HG02623 (cell line): ENCODE results near the gene PLXNA2.

ENCODE experiments used
- ATAC-seq: cut with Tn5 transposase; IDR thresholded peaks from one replicate; pipeline ENCODE4 v1.9.1; 2021; ENCODE audit warnings: moderate library complexity; ENCODE audit not compliant: unreplicated experiment

Gene PLXNA2

GRCh38 chr1:208101661-208102431 lies 142.3 kb downstream of the PLXNA2 start:
- ATAC-seq: no peak

DNA sequence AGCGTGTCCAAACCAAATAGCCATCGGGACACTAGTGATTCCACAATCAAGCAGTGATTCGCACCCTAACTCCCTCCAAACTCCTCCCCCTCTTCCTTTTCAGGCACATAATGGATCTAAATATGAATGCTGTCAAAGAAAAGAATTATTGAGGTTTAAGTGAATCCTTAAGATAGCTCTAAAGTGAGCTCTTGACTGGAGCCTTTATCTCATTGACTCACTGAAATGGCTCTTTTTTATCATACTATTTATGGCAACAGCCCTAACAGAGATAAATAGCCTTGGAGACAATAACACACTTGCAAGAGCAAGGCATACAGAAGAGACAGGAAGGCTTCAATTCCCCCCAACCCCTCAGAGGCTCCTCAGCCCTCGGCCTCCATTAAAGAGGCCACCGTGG lies 143.3 kb downstream of the PLXNA2 start:
- no peak for ATAC-seq

DNA sequence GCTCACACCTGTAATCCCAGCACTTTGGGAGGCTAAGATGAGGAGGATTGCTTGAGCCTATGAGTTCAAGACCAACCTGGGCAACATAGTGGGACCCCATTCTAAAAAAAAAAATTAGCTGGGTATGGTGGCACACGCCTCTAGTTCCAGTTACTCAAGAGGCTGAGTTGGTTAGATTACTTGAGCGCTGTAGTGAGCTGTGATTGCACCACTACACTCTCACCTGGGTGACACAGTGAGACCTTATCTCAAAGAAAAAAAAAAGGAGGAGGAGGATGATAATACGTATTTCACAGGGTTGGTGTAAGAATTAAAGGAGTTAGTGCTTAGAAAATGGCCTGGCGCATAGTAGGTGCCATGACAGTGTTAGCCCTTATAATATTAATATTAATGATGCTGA lies 144.1 kb downstream of the PLXNA2 start:
- no peak for ATAC-seq

DNA sequence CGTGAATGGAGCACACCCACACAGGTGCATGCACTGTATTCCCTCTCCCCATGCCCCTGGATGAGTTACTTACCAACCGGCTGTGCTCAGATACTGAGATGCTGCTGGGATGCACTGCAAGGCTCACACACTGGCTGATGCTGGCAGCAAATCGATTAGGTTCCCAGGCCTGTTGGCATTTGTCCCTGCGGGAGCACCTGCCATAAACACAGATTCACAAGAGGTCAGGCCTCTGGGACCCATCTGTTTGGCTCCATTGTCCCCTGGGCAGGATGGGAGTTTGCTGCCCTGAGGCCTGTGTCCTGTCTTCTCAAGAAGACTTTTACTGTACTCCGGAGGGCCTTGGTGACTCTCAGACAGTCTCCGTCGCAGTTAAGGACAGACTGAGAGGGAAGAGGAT lies 145.4 kb downstream of the PLXNA2 start:
- no peak for ATAC-seq

DNA sequence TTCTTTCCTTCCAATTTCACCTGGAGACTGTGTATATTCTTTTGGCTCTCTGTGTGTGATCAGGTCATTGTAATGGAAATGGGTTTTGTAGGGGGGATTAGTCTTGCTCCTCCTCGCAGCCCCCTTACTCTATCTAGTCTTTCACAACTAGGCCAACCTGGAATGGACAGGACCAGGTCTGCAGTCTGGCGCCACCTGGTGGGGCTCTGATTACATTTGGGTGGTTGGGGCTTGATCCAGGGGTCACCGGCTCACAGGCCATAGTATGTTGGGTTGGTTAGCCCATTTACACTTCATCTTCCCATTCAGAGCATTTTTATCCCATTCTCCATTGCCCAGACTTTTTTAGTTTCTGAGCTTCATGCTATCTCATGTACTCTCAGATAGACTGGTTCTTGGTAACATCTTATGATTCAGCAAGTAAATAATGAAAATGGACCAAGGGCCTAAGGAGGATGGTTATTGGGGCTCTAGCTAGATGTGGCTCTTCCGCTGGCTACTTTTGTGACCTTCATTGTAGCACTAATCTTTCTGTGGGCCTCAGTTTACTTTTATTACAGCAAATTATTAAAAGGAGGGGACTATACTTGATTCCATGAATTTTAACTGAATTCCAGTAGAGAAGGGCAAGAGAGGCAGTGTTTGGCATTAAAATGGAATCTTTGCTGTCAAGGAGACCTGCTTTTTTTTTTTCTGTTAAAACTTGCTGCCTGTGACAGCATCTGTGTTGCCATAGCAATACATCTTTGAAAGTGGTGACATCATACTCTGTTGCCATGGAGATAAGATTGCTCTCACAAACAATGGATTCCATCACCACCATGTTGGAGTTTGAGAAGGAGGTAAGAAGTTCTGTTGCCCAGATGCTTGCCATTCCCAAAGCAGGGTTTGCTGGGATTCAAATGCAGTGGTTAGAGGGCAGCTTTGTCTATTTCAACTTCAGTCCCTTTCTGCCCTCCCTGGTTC lies 150.1 kb downstream of the PLXNA2 start:
- peak; percentile 48 for ATAC-seq

- no peak for ATAC-seq
Observed at GRCh38 chr1:208093046-208093445, 151.1 kb downstream of the PLXNA2 start.

- ATAC-seq: no peak
Observed at GRCh38 chr1:208090388-208091301, 153.5 kb downstream of the PLXNA2 start.

DNA sequence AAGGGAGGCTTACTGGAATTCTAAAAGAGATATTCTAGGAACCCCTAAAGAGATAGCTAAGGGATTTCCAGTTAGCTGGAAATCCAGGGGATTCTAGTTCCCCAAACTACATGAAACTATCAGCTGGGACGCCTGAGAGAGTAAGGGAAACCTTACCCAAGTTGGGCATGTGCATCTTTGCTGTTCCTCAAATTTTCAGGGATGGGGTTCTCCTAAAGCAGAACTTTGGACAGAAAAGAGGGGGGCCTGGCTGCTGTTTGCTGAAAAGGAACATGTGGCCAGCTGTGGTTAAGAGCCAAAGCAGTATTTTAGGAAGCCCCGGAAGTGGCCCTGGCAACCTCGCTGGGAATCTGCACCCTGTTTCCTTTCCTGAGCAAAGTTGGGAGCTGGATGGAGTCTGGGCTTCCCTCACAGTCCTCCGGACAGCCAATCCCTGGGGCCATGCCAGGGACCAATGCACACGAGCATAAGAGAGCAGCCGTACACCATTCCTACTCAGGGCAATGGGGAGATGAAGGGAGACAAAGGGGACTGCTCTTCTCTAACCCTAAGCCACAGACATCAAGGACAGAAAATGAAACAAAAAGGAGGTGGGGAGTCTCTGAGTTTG lies 154.3 kb downstream of the PLXNA2 start:
- ATAC-seq: no peak

DNA sequence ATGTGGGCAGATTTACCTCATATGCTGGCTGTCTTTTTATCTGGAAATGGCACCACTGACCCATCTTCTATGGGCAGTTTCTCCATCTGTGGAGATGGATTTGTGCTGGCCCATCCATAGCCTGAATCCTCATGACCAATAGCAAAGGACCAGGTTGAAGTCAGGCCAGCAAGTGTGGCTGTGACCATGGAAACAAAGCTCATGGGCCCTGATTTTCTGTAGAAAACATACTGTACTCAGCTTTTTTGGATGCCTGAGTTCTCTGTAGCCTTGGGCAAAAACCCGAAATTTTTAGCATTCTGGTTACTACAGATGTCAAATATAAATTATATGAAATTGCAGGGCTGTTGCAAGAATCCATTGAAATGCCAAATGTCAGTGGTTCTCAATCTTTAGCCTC lies 155.0 kb downstream of the PLXNA2 start:
- ATAC-seq: no peak

GRCh38 chr1:208088319-208088718 lies 155.9 kb downstream of the PLXNA2 start:
- ATAC-seq: no peak

GRCh38 chr1:208085655-208086515 lies 158.3 kb downstream of the PLXNA2 start:
- ATAC-seq: no peak

GRCh38 chr1:208084764-208085163 lies 159.4 kb downstream of the PLXNA2 start:
- ATAC-seq: no peak

- ATAC-seq: no peak
Observed at GRCh38 chr1:208084220-208084619, 160.0 kb downstream of the PLXNA2 start.

DNA sequence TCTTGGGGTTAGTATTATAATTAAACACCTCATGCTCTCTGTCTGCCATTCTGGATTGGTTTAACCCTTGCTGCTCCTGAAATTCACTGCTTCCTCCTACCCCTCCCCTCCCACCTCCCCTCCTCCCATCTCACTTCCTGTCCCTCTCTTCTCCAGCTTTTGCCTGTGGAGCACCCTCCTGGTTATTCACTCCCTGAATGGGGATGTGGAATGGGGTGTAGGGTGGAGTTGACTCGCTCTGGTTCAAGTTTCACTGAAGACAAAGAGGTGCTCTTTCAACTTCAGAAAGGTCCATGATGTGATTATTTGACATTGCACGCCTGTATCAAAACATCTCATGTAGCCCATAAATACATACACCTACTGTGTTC lies 160.5 kb downstream of the PLXNA2 start:
- no peak for ATAC-seq

DNA sequence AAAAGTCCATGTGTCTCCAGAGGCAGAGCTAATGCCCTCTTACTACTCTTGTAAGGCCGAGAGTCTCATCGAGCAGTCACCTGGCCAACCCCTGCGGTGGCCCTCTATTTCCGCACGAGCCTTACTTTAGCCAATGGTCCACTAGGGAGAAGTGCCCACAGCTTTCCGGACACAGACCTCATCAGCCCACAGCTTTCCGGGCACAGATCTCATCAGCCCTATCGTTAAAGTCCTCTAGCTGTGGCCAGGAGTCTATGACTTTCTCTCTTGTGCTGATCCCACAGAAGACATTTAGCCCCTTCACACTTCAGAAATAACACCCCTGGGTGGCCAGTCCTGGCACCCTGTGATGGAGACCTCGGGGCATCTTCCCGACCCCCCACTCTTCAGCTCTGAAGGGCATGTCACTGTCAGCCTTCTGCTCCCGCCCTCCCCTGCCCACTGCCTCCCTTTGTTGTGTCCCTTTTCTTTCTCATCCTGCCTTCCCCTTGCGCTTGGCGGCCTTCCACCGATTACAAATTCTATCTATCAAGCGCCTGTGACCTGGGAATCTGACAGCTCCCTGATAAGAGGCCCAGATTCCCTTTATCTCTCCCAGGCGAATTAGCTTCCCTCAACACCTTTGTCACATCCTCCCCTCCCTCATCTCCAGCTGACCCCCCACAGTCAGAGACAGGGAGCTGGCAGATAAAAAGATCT lies 161.0 kb downstream of the PLXNA2 start:
- no peak for ATAC-seq

GRCh38 chr1:208081972-208082371 lies 162.2 kb downstream of the PLXNA2 start:
- ATAC-seq: no peak

DNA sequence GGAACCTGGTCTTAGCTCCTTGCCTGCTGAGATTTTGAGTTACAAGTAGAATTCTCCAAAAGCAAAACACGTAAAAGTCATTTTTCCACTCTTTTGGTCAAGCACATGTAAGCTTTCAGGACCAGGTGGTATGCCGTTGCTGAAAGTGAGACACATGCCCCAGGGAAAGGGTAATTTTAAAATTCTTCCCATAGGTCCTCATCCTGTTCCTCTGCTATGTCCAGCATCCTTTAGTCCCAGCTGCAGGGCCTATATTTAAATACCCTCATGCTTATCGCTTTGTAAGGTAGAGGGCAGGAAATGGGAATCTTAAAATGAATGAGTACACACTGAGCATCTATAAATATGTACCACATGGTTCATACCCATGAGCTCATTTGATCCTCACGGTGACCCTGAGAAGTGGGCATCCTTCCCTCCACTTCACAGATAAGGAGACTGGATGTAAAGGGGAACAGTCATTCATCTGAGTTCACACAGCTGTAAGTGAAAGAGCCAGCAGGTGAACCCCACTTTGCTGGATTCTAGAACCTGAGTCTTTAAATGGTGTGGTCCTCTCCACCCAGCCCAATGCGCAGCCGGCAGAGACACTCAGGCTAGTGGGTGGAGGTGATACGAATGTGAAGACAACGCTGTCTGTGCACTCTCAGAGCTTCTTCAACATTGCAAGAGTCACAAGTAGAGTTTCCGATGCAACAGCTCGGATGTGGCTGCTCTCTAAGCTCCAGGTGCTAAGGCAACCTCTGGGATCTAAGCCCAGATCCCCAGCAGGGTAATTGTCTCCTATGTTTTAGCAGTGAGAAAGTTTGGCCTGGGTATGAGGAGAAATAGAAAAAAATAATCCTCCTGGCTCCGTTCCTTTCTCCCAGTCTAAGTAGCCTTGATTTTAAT lies 163.5 kb downstream of the PLXNA2 start:
- no peak for ATAC-seq

- no peak for ATAC-seq
Observed at GRCh38 chr1:208079161-208079560, 165.0 kb downstream of the PLXNA2 start.
